ENCODE measurements around the gene ZC3HAV1L.
A peak's percentile ranks its signal among the peaks of the same experiment; 100 is the strongest.

GRCh38 chr7:139033346-139034114 lies 2.3 kb downstream of the ZC3HAV1L start:
- TF ChIP-seq TAF1 (IDR thresholded peaks at IDR 0.05; ENCODE audit: low read depth) (no peak), REST (IDR thresholded peaks at IDR 0.05; ENCODE audit: low read depth) (no peak), RAD21 (IDR thresholded peaks at IDR 0.05; ENCODE audit: low read depth) (no peak), FOXM1 (IDR thresholded peaks at IDR 0.05; ENCODE audit: borderline replicate concordance, low read depth) (no peak), ZBTB7A (IDR thresholded peaks at IDR 0.05; ENCODE audit: low read depth) (no peak), CEBPB (IDR thresholded peaks at IDR 0.05) (no peak), EP300 (IDR thresholded peaks at IDR 0.05; ENCODE audit: borderline replicate concordance) (no peak), MAX (IDR thresholded peaks at IDR 0.05) (peak; percentile 41; the same call in 1 of the 2 replicates), EGR1 (IDR thresholded peaks at IDR 0.05) (no peak), YY1 (IDR thresholded peaks at IDR 0.05; ENCODE audit: low read depth) (0 out of 2 replicates have a peak, but pooled peaks have one; percentile 9), CREB1 (IDR thresholded peaks at IDR 0.05; ENCODE audit: low read depth) (no peak)

All from Ishikawa (cell line).